ENCODE measurements around the gene HBD. TPM values are rescaled to one million over a fixed set of nuclear protein-coding genes. Genes with fewer than 3 reads are reported as not detected.

Gene HBD
- total and polyA plus RNA-seq, 9 of the 15 experiments (the other 6 are each of a cell fraction or from before 2014, with no cell fraction given): 11.8 to 169 (median 36.0) TPM

DNA sequence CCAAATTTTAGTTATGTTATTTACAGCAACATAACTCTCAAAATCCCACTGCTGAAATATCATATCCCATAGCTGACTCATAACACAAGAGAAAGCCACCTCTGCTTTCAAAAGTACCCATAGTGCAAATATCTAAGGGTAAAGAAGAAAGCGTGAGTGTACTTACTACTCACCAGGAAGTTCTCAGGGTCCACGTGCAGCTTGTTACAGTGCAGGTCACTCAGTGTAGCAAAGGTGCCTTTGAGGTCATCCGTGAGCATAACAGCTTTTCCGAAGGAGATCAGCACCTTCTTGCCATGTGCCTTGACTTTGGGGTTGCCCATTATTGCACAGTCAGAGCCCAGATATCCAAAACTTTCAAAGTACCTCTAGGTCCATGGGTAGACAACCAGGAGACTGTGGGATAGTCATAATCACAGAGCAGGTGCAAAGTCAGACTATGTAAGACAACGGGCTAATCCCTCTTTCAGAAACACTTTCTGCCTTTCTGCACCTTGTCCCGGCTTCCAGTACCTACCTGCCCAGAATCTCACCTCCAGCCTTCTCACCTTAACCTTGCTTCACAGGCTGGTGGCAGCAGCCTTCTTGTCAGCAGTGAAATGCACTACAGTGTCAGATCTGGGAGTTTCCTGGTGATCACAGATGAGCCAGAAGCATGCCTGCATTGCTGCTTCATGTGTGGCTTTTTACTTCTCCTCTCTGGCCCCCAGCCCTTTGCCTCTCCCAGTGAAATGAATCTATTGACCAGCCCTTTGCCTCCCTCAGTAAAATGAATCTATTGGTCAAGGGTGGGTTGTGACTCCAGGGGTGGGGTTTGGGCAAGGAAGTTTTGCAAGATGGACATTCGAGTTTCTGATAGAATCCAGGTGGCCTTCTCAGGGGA is 8.9 kb upstream of the HBD start (continued):
- TF ChIP-seq, protein P1, sequence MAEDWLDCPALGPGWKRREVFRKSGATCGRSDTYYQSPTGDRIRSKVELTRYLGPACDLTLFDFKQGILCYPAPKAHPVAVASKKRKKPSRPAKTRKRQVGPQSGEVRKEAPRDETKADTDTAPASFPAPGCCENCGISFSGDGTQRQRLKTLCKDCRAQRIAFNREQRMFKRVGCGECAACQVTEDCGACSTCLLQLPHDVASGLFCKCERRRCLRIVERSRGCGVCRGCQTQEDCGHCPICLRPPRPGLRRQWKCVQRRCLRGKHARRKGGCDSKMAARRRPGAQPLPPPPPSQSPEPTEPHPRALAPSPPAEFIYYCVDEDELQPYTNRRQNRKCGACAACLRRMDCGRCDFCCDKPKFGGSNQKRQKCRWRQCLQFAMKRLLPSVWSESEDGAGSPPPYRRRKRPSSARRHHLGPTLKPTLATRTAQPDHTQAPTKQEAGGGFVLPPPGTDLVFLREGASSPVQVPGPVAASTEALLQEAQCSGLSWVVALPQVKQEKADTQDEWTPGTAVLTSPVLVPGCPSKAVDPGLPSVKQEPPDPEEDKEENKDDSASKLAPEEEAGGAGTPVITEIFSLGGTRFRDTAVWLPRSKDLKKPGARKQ (CRISPR knock-in tag; IDR thresholded peaks at IDR 0.05): no peak
- TF ChIP-seq, protein P2, sequence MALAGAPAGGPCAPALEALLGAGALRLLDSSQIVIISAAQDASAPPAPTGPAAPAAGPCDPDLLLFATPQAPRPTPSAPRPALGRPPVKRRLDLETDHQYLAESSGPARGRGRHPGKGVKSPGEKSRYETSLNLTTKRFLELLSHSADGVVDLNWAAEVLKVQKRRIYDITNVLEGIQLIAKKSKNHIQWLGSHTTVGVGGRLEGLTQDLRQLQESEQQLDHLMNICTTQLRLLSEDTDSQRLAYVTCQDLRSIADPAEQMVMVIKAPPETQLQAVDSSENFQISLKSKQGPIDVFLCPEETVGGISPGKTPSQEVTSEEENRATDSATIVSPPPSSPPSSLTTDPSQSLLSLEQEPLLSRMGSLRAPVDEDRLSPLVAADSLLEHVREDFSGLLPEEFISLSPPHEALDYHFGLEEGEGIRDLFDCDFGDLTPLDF (CRISPR knock-in tag; IDR thresholded peaks at IDR 0.05): no peak
- TF ChIP-seq HNRNPUL1 (IDR thresholded peaks at IDR 0.05; ENCODE audit: low read length) (0 out of 2 replicates have a peak, but pooled peaks have one; percentile 77), CC2D1A (IDR thresholded peaks at IDR 0.05) (no peak), PHTF2 (CRISPR knock-in tag; IDR thresholded peaks at IDR 0.05) (no peak), TAF9B (IDR thresholded peaks at IDR 0.05; ENCODE audit: partially characterized antibody) (no peak), ZNF699 (CRISPR knock-in tag; IDR thresholded peaks at IDR 0.05; ENCODE audit: insufficient replicate concordance) (no peak), MECOM (CRISPR knock-in tag; IDR thresholded peaks at IDR 0.05) (0 out of 2 replicates have a peak, but pooled peaks have one; percentile 31), ESRRB (CRISPR knock-in tag; IDR thresholded peaks at IDR 0.05; ENCODE audit: borderline replicate concordance) (no peak; the same call in 1 of the 2 replicates), ZNF76 (CRISPR knock-in tag; IDR thresholded peaks at IDR 0.05; ENCODE audit: borderline replicate concordance) (no peak), MXI1 (IDR thresholded peaks at IDR 0.05; ENCODE audit: low read depth, low read length) (peak; percentile 42; the same call in 1 of the 2 replicates)
- TF ChIP-seq, protein P3, sequence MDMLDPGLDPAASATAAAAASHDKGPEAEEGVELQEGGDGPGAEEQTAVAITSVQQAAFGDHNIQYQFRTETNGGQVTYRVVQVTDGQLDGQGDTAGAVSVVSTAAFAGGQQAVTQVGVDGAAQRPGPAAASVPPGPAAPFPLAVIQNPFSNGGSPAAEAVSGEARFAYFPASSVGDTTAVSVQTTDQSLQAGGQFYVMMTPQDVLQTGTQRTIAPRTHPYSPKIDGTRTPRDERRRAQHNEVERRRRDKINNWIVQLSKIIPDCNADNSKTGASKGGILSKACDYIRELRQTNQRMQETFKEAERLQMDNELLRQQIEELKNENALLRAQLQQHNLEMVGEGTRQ (CRISPR knock-in tag; IDR thresholded peaks at IDR 0.05): no peak
- TF ChIP-seq, protein P4, sequence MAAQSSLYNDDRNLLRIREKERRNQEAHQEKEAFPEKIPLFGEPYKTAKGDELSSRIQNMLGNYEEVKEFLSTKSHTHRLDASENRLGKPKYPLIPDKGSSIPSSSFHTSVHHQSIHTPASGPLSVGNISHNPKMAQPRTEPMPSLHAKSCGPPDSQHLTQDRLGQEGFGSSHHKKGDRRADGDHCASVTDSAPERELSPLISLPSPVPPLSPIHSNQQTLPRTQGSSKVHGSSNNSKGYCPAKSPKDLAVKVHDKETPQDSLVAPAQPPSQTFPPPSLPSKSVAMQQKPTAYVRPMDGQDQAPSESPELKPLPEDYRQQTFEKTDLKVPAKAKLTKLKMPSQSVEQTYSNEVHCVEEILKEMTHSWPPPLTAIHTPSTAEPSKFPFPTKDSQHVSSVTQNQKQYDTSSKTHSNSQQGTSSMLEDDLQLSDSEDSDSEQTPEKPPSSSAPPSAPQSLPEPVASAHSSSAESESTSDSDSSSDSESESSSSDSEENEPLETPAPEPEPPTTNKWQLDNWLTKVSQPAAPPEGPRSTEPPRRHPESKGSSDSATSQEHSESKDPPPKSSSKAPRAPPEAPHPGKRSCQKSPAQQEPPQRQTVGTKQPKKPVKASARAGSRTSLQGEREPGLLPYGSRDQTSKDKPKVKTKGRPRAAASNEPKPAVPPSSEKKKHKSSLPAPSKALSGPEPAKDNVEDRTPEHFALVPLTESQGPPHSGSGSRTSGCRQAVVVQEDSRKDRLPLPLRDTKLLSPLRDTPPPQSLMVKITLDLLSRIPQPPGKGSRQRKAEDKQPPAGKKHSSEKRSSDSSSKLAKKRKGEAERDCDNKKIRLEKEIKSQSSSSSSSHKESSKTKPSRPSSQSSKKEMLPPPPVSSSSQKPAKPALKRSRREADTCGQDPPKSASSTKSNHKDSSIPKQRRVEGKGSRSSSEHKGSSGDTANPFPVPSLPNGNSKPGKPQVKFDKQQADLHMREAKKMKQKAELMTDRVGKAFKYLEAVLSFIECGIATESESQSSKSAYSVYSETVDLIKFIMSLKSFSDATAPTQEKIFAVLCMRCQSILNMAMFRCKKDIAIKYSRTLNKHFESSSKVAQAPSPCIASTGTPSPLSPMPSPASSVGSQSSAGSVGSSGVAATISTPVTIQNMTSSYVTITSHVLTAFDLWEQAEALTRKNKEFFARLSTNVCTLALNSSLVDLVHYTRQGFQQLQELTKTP (IDR thresholded peaks at IDR 0.05; ENCODE audit: low read depth in 1 of 2, partially characterized antibody in 2 of 2): peak in 1 of 2 experiments; percentile 7
- TF ChIP-seq, protein P5, sequence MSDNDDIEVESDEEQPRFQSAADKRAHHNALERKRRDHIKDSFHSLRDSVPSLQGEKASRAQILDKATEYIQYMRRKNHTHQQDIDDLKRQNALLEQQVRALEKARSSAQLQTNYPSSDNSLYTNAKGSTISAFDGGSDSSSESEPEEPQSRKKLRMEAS (CRISPR knock-in tag; IDR thresholded peaks at IDR 0.05): peak; percentile 89
- TF ChIP-seq, protein P6, sequence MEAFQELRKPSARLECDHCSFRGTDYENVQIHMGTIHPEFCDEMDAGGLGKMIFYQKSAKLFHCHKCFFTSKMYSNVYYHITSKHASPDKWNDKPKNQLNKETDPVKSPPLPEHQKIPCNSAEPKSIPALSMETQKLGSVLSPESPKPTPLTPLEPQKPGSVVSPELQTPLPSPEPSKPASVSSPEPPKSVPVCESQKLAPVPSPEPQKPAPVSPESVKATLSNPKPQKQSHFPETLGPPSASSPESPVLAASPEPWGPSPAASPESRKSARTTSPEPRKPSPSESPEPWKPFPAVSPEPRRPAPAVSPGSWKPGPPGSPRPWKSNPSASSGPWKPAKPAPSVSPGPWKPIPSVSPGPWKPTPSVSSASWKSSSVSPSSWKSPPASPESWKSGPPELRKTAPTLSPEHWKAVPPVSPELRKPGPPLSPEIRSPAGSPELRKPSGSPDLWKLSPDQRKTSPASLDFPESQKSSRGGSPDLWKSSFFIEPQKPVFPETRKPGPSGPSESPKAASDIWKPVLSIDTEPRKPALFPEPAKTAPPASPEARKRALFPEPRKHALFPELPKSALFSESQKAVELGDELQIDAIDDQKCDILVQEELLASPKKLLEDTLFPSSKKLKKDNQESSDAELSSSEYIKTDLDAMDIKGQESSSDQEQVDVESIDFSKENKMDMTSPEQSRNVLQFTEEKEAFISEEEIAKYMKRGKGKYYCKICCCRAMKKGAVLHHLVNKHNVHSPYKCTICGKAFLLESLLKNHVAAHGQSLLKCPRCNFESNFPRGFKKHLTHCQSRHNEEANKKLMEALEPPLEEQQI (IDR thresholded peaks at IDR 0.05): no peak

All from K562 (cell line).